ENCODE measurements around the gene IQGAP1.

GRCh38 chr15:90389513-90389912 is 1.5 kb downstream of the IQGAP1 start:
- TF ChIP-seq CTCF (IDR thresholded peaks at IDR 0.05) (no peak), POLR2A (IDR thresholded peaks at IDR 0.05) (no peak)
